Mammary epithelial cell (primary cell): ENCODE measurements around the gene NPHP4.

Experiments
- CTCF ChIP-seq, 2 donors: IDR thresholded peaks in 1 of 2; conservative IDR thresholded peaks in 1 of 2; 2 replicates each; pipeline ENCODE4 v1.5.1; 2011 to 2012; ENCODE audit warnings: inconsistent platforms in 2 of 2, low read length in 2 of 2, mild to moderate bottlenecking in 2 of 2, control low read depth in 1 of 2, low read depth in 1 of 2; ENCODE audit not compliant: insufficient read depth in 1 of 2; ENCODE audit errors: extremely low read depth in 1 of 2
- EZH2 ChIP-seq: IDR thresholded peaks from 2 replicates; pipeline ENCODE4 v1.6.1; 2012; ENCODE audit warnings: low read length, inconsistent platforms, borderline replicate concordance

- no peak for TF ChIP-seq CTCF (conservative IDR thresholded peaks at IDR 0.05 in 1 of 2, IDR thresholded peaks at IDR 0.05 in 1 of 2; ENCODE audit: extremely low read depth in 1 of 2, insufficient read depth in 1 of 2, low read depth in 1 of 2, low read length in 2 of 2)
- no peak for TF ChIP-seq EZH2
Observed at GRCh38 chr1:5944843-5945167, 47.4 kb downstream of the NPHP4 start.
